ENCODE measurements around the gene ATG13. TPM values are rescaled to one million over a fixed set of nuclear protein-coding genes. Genes with fewer than 3 reads are reported as not detected.

The ATG13 gene
- total and polyA plus RNA-seq, 2 of the 4 experiments (the other 2 are of a cell fraction): 43.0 to 49.7 TPM

- Histone ChIP-seq H4K8ac (ENCODE audit: low read depth in 2 of 2, low read length in 2 of 2) (no peak overlapping the region), H4K5ac (ENCODE audit: low read depth, low read length) (no peak overlapping the region), H4K91ac (ENCODE audit: insufficient read depth, low read depth, low read length) (no peak overlapping the region), H3K27me3 (ENCODE audit: control insufficient read depth, insufficient read depth, low read length) (no peaks in the 10 kb centered on the region), H2AK9ac (replicated peaks; ENCODE audit: low read depth, low read length, poor library complexity) (no peak overlapping the region), H3K23ac (ENCODE audit: low read depth, low read length) (no peak overlapping the region), H3K9ac (ENCODE audit: low read depth, low read length) (no peak overlapping the region), H3K36me3 (ENCODE audit: control insufficient read depth, insufficient read depth, low read length) (peaks cover 32% of the 10 kb centered on the region), H3K4me1 (ENCODE audit: control insufficient read depth, insufficient read depth, low read length) (peaks cover 7% of the 10 kb centered on the region), H2AFZ (replicated peaks; ENCODE audit: low read length, poor library complexity) (no peak overlapping the region), H3K9me1 (ENCODE audit: insufficient read depth, low read length) (no peaks in the 10 kb centered on the region), H3K9me3 (ENCODE audit: control insufficient read depth, insufficient read depth, low read length) (no peaks in the 10 kb centered on the region), H3K79me1 (ENCODE audit: low read depth in 1 of 2, low read length in 2 of 2) (peaks cover 6 to 19% of the 10 kb centered on the region in 2 experiments; a peak in 2 of 4 replicates), H2BK120ac (ENCODE audit: low read depth, low read length) (no peak overlapping the region), H4K20me1 (ENCODE audit: insufficient read depth, low read length) (no peaks in the 10 kb centered on the region), H3K27ac (ENCODE audit: insufficient read depth, low read length) (no peak overlapping the region), H3K18ac (ENCODE audit: low read depth, low read length) (no peak overlapping the region), H2BK20ac (ENCODE audit: low read depth, low read length) (no peak overlapping the region), H3K56ac (ENCODE audit: extremely low read depth, insufficient read depth, low read length) (no peak overlapping the region), H3K14ac (replicated peaks; ENCODE audit: low read depth, low read length) (no peak overlapping the region), H3K4me2 (ENCODE audit: low read depth, low read length) (no peak overlapping the region), H2AK5ac (ENCODE audit: low read depth, low read length) (0 out of 2 replicates have a peak overlapping the region, but pooled peaks have one; percentile 12), H2BK5ac (ENCODE audit: low read depth, low read length, poor library complexity, severe bottlenecking) (no peak overlapping the region), H3K4me3 (ENCODE audit: insufficient read depth, low read depth, low read length) (no peak overlapping the region), H2BK15ac (ENCODE audit: low read depth, low read length) (no peak overlapping the region), H3K4ac (ENCODE audit: low read depth, low read length) (no peak overlapping the region)
- peak; percentile 14; the same call in 1 of the 2 replicates for TF ChIP-seq CEBPB (IDR thresholded peaks at IDR 0.05; ENCODE audit: low read depth, low read length)
- TF ChIP-seq, protein P1, sequence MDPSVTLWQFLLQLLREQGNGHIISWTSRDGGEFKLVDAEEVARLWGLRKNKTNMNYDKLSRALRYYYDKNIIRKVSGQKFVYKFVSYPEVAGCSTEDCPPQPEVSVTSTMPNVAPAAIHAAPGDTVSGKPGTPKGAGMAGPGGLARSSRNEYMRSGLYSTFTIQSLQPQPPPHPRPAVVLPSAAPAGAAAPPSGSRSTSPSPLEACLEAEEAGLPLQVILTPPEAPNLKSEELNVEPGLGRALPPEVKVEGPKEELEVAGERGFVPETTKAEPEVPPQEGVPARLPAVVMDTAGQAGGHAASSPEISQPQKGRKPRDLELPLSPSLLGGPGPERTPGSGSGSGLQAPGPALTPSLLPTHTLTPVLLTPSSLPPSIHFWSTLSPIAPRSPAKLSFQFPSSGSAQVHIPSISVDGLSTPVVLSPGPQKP (IDR thresholded peaks at IDR 0.05; ENCODE audit: borderline replicate concordance, low read depth, low read length): no peak
- no peak for ATAC-seq (ENCODE audit: low read depth)
- dilution Hi-C loops (cut with HindIII; ENCODE audit: low sequenced_read_pairs, unreplicated experiment) (no loop called here), intact Hi-C loops (cut with micrococcal nuclease) (no loop called here), in situ Hi-C loops (cut with MboI; ENCODE audit: low sequenced_read_pairs) (no loop called here)
- DNase-seq: no peak
- ChIA-PET POLR2A (ENCODE audit: unreplicated experiment) (no interaction called here), CTCF (no interaction called here)
- 86% methylated on average over 2 of the region's 4 CpGs; no CpG with 5 or more reads in 1 of the 2 experiments for WGBS, 2 experiments (ENCODE audit: extremely low coverage in 2 of 2, insufficient read length in 1 of 2)
- BruUV-seq (replicated peaks): no TSS peak
Observed at GRCh38 chr11:46655631-46656030, 38.3 kb downstream of the ATG13 start.

All from IMR-90 (cell line).